ENCODE measurements around the gene HES5. TPM values are rescaled to one million over a fixed set of nuclear protein-coding genes. Genes with fewer than 3 reads are reported as not detected.

Gene HES5
- total and polyA plus RNA-seq, 10 of the 15 experiments (the other 5 are each of a cell fraction or from before 2014, with no cell fraction given): 0.12 to 0.15 TPM; not detected in 8

DNA sequence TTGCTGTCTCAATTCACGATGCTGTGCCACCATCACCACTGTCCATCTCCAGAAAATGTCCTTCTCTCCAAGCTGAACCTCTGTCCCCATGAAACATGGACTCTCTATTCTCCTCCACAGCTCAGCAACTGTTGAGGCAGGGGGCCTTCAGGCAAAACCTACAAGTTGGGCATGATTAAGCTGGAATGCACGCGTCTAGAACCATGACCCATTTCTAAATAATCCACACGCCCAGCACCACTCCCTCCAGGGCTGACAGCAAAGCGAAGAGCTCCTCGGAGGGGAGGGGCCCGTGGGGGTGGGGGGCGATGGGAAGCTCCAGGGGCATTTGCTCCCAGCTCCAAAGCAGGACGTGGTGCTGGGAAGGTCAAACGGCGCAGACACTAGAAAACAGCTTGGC, 3.3 kb upstream of the HES5 start (continued):
- TF ChIP-seq, protein P1, sequence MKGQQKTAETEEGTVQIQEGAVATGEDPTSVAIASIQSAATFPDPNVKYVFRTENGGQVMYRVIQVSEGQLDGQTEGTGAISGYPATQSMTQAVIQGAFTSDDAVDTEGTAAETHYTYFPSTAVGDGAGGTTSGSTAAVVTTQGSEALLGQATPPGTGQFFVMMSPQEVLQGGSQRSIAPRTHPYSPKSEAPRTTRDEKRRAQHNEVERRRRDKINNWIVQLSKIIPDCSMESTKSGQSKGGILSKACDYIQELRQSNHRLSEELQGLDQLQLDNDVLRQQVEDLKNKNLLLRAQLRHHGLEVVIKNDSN (IDR thresholded peaks at IDR 0.05; ENCODE audit: borderline replicate concordance, extremely low read length, insufficient read depth, low read depth, low read length): no peak

DNA sequence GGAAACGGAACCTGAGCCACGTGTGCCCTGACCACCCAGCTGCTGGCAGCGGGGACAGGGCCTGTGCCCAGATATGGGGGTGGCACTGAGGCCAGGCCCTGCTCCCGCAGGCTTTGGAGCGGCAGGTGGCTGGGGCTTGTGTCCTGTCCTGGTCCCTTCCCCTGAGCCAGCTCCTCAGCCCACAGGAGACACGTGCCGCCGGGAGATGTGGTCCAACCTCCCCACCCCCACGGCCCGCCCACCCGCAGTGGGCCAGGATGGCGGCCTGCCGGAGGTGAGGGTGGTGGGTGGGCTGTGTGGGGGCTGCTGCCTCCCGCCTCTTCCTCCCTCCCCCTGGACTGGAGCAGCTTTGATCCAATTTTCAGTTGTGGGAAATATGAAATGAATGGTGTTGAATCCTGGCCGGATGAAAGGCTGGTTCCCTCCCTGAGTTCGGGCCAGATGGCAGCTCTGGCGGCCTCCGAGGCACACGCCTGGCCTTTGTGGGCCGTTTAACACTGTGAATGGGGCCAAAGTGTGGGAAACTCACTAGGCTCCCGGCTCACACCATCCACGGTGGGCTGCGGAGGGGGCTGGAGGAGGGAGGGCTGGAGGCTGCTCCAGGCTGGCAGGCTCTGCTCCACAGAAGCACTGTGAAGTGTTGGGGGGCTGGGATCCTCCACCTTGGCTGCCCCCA, 2.6 kb upstream of the HES5 start:
- no peak overlapping the region for H3K9ac ChIP-seq (ENCODE audit: control insufficient read depth, insufficient read depth, low read length)
- no peaks in the 10 kb centered on the region for H3K9me3 ChIP-seq (replicated peaks; ENCODE audit: control insufficient read depth, insufficient read depth, low read length)
- no peaks in the 10 kb centered on the region for H3K79me2 ChIP-seq (ENCODE audit: control insufficient read depth, insufficient read depth, low read length)
- SMC1A ChIA-PET (ENCODE audit: uncharacterized antibody, unreplicated experiment): no interaction called here
- 54% methylated on average over 14 of the region's 23 CpGs for WGBS (ENCODE audit: insufficient coverage, insufficient replicate concordance, low lambda C conversion rate, missing lambda C conversion rate)
- no peak for DNase-seq (ENCODE audit: low read depth, low spot score)
- peaks cover 6 to 19% of the 10 kb centered on the region in 2 experiments for H3K27me3 ChIP-seq (replicated peaks in 1 of 2; ENCODE audit: control insufficient read depth in 2 of 2, insufficient read depth in 2 of 2, low read length in 1 of 2)
- no peak overlapping the region for H3K4me2 ChIP-seq (ENCODE audit: control insufficient read depth, insufficient read depth)
- no peak overlapping the region for H3K4me3 ChIP-seq
- FAIRE-seq: no peak
- H3K4me1 ChIP-seq (ENCODE audit: control insufficient read depth, insufficient read depth, low read length): peaks cover 6% of the 10 kb centered on the region; the same call in 1 of the 2 replicates
- CTCF ChIA-PET: no interaction called here
- H3K27ac ChIP-seq (ENCODE audit: control insufficient read depth, insufficient read depth): no peak overlapping the region
- RAD21 ChIA-PET (ENCODE audit: unreplicated experiment): no interaction called here
- BruUV-seq (replicated peaks): no TSS peak
- no peak for ATAC-seq
- no peak overlapping the region for H2AFZ ChIP-seq (ENCODE audit: control insufficient read depth, low read depth, low read length)
- no peaks in the 10 kb centered on the region for H4K20me1 ChIP-seq (ENCODE audit: control insufficient read depth, insufficient read depth)
- intact Hi-C loops (cut with micrococcal nuclease; ENCODE audit: unreplicated experiment): no loop called here
- in situ Hi-C loops (cut with MboI): no loop called here
- no peaks in the 10 kb centered on the region for H3K36me3 ChIP-seq (ENCODE audit: control insufficient read depth in 2 of 2, insufficient read depth in 2 of 2, low read length in 1 of 2)
- POLR2A ChIA-PET: no interaction called here
- no peak for TF ChIP-seq ZNF384 (IDR thresholded peaks at IDR 0.05; ENCODE audit: borderline replicate concordance, low read depth, low read length)
- TF ChIP-seq ZNF24 (IDR thresholded peaks at IDR 0.05): no peak
- TF ChIP-seq TCF7 (IDR thresholded peaks at IDR 0.05; ENCODE audit: borderline replicate concordance): no peak
- no peak for TF ChIP-seq SREBF2 (IDR thresholded peaks at IDR 0.05; ENCODE audit: low read length)
- no peak for TF ChIP-seq POLR2AphosphoS5 (IDR thresholded peaks at IDR 0.05; ENCODE audit: low read length)
- no peak for TF ChIP-seq ESRRA (IDR thresholded peaks at IDR 0.05; ENCODE audit: low read length)
- no peak for TF ChIP-seq SMAD5 (IDR thresholded peaks at IDR 0.05; ENCODE audit: low read depth)
- TF ChIP-seq MYC (IDR thresholded peaks at IDR 0.05; ENCODE audit: insufficient read depth, insufficient read length, insufficient replicate concordance, low read length, severe bottlenecking): no peak
- no peak for TF ChIP-seq EED (IDR thresholded peaks at IDR 0.05; ENCODE audit: low read depth)
- TF ChIP-seq MTA2 (IDR thresholded peaks at IDR 0.05; ENCODE audit: low read depth): no peak
- TF ChIP-seq BACH1 (IDR thresholded peaks at IDR 0.05; ENCODE audit: borderline replicate concordance): no peak
- no peak for TF ChIP-seq CHD1 (IDR thresholded peaks at IDR 0.05; ENCODE audit: low read depth, low read length)
- no peak for TF ChIP-seq ZNF217 (IDR thresholded peaks at IDR 0.05)
- TF ChIP-seq MEF2B (IDR thresholded peaks at IDR 0.05; ENCODE audit: partially characterized antibody, poor library complexity, severe bottlenecking): no peak
- TF ChIP-seq, protein P2, sequence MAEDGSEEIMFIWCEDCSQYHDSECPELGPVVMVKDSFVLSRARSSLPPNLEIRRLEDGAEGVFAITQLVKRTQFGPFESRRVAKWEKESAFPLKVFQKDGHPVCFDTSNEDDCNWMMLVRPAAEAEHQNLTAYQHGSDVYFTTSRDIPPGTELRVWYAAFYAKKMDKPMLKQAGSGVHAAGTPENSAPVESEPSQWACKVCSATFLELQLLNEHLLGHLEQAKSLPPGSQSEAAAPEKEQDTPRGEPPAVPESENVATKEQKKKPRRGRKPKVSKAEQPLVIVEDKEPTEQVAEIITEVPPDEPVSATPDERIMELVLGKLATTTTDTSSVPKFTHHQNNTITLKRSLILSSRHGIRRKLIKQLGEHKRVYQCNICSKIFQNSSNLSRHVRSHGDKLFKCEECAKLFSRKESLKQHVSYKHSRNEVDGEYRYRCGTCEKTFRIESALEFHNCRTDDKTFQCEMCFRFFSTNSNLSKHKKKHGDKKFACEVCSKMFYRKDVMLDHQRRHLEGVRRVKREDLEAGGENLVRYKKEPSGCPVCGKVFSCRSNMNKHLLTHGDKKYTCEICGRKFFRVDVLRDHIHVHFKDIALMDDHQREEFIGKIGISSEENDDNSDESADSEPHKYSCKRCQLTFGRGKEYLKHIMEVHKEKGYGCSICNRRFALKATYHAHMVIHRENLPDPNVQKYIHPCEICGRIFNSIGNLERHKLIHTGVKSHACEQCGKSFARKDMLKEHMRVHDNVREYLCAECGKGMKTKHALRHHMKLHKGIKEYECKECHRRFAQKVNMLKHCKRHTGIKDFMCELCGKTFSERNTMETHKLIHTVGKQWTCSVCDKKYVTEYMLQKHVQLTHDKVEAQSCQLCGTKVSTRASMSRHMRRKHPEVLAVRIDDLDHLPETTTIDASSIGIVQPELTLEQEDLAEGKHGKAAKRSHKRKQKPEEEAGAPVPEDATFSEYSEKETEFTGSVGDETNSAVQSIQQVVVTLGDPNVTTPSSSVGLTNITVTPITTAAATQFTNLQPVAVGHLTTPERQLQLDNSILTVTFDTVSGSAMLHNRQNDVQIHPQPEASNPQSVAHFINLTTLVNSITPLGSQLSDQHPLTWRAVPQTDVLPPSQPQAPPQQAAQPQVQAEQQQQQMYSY (CRISPR knock-in tag; IDR thresholded peaks at IDR 0.05): no peak
- no peak for TF ChIP-seq NFYA (IDR thresholded peaks at IDR 0.05; ENCODE audit: borderline replicate concordance, low read depth, low read length)
- TF ChIP-seq, protein P3, sequence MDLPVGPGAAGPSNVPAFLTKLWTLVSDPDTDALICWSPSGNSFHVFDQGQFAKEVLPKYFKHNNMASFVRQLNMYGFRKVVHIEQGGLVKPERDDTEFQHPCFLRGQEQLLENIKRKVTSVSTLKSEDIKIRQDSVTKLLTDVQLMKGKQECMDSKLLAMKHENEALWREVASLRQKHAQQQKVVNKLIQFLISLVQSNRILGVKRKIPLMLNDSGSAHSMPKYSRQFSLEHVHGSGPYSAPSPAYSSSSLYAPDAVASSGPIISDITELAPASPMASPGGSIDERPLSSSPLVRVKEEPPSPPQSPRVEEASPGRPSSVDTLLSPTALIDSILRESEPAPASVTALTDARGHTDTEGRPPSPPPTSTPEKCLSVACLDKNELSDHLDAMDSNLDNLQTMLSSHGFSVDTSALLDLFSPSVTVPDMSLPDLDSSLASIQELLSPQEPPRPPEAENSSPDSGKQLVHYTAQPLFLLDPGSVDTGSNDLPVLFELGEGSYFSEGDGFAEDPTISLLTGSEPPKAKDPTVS (IDR thresholded peaks at IDR 0.05; ENCODE audit: low read depth, low read length): no peak
